AG08396 (cell line): ENCODE measurements around the gene GDF11.

ENCODE experiments used
- DNase-seq: peaks from one replicate; pipeline ENCODE4 v3.0.0; 2012; ENCODE audit warnings: low spot score, mixed read lengths

GDF11 gene

DNA sequence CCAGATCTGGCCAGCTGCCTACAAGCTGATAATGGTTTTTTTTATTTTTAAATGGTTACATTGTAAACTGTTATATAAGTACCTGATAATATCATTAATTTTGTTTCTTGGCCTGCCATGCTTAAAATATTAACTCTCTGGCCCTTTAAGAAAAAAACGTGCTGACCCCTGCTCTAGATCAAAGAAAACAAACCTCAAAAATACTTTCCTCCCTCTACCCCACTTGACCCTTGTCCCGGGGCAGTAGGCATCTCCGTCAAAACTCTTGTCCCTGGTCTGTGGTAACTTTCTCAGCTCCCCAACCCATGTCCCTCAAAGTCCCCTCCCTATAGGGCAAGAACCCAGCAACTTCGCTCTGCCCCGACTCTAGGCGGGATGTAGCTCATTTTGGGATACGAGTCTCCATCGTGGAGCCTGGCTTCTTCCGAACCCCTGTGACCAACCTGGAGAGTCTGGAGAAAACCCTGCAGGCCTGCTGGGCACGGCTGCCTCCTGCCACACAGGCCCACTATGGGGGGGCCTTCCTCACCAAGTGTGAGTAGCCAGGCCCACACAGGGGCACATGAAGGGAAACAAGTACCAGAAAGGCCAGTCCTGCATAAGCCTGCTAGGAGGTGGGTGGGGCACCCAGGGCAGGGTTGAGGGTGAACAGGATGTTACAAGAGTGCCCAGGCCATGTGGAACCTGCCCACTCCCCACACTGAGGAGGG is 19.3 kb upstream of the GDF11 start:
- no peak for DNase-seq

DNA sequence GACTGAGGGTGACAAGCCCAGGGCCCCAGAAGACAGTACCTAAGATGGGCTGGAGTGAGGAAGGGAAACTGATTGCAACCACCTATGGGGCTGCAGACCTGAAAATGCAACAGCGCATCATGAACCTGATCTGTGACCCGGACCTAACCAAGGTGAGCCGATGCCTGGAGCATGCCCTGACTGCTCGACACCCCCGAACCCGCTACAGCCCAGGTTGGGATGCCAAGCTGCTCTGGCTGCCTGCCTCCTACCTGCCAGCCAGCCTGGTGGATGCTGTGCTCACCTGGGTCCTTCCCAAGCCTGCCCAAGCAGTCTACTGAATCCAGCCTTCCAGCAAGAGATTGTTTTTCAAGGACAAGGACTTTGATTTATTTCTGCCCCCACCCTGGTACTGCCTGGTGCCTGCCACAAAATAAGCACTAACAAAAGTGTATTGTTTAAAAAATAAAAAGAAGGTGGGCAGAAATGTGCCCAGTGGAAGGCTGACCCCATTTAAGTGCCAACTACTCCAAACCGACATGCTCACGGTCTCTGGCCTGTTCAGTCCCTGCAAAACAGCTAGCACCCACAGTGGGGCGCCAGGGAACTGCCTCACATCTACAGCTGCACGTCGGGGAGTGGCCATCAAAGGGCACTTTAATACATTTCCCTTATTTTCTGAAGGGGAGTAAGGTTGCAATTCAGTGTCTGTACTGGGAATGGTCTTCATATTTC is 18.5 kb upstream of the GDF11 start:
- DNase-seq = peak; percentile 49

DNA sequence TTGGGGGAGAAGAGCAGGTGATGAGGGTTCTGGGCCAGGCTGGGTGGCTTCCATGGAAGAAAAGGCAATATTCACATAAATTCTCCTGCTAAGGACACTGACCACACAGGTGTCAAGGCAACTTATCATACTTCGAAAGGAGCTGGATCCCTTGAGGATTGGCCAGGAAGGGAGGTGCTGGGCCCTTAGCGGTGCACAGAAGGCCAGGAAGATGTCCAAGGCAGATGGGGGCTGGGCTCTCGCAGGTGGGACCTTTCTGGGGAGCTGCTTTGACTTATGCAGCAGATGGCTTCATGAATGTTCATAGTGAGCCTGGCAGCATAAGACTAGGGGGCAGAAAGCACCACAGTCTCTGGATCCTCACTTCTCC is 18.0 kb upstream of the GDF11 start:
- no peak for DNase-seq

DNA sequence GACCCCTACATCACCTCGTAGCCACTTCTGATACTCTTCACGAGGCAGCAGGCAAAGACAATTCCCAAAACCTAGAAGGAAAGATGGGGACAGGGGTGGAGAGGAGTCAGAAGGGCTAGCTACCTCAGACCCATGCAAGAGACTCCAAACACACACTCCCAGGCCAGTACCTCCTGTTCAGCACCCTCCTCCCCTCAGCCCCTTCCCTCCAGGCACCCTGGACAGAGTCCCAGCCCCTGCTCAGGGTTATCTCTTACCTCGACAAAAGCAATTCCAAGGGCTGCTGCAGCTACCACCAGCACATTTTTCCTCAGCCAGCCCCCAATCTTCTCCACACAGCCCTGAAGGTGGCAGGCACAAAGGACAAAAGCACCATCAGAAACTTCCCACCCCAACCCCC is 17.4 kb upstream of the GDF11 start:
- DNase-seq = no peak

DNA sequence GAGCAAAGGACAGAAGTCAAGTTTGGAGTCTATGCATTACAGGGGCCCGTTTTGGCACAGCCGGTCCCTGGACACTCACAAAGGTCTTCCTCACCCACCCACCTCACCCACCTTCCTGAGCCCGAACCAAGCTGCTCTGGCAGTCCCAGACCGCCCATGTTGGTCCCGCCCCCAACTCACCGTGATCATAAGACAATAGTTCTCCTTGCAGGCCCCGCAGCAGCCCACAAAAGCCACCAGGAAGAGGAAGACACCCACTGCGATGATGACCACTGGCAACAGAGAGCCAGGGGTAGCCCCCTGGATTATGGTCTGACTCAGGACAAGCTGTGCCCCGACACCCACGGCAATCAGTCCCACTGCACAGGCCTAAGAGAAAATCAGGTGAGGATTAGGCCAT is 16.0 kb upstream of the GDF11 start:
- no peak for DNase-seq

DNA sequence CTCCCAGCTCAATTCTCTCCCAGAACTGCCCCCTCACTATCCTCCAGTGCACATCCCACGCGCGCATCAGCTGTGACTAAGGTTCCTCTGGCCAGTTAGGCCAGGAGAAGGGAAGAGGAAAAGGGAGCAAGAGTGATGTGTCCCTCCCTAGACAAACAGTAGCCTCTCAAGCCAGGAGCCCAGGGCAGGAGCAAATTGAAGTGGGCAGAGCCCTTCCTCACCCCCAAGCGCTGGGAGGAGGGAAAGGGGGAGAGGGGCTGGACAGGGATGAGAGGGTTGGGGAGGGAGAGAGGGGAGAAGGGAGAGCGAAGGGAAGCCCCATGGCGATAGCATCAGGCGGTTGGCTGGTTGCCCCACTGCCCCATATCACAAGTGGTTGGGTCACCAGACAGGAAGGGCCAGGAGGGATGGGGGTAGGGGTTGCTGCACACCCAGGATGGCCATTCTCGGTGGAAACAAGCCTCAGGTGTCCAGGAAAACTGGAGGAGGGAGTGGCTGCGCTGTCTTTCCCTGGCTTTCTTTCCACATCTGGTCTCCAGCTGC is 15.2 kb upstream of the GDF11 start:
- no peak for DNase-seq

DNA sequence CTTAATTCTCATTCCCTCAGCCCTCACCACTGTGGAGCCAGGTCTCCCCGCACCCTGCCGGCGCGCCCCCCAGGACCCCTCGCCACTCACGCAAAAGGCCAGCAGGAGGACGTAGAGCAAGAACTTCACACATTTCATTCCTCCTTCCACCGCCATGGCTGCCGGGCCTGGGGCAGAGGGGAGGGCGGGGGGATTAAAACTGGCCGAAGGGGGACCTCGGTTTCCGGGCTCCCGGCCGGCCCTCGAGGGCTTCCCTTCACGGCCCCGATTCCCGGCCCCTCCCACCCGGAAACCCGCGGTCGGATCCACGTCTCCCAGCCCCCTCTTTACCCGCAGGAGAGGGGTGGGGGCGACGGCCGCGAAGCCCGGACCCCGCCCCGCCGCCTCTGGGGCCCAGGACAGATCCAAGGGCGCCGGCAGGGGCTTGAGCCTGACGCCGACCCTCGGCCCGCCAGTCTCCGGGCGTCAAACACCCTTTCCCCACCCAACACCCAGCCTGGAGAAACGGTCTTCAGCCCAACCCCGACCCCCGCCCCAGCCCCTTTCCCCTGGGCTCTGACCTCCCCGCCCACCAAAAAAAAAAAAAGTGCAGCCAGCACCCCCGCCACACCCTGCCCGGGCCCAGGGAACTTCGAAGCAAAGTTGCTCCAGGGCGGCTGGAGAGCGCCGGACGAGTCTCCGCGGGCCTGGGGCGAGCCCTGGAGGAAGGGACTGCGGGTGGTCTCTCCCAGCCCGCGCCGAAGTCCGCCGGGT is 14.6 kb upstream of the GDF11 start:
- DNase-seq = peak; percentile 65

DNA sequence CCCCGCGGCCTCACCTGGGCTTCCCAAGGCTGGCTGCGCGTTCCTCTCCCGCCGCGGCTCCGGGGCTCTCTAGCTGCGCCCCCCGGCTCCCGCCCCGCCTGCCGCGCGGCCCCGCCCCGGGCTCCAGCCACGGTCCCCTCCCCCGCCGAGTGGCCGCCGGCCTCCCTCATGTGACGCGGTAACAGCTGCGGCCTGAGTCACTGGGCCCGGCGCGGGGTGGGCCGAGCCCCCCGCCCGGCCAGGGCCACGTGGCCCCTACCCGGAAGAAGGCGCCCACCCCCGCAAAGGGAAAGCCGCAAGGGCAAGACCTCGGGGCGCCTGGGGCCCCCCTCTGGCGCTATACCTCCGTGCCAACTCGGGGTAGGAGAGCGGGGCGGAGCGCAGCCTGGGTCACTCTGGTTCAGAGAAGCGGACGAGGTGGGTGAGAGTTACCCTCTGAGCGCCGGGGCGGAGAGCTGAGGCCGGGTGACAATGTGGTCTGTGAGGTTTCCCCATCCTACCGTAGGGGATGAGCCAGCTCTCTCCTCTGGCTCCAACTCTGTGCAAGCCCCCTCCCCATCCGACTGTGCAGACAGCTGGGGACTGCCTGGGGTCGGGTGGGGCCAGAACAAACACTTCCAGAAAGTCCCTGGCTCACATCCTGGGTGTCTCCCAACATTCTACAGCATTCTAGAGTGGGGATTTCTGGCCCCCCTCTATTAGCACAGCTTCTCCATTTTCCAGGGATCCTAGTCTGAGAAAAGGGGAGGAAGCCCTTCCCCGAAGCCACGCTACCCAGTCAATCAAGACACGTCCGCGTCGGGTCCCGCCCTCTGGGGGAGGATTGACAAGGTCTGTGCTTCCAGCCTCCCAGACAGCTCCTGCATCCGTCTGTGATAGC is 13.7 kb upstream of the GDF11 start, which contains the start of gene CD63:
CD63 (minus strand) TSS at position 71 of the 880 bp plus-strand sequence. CDS start 668 bp downstream, outside the sequence.
- peak; percentile 97 for DNase-seq

DNA sequence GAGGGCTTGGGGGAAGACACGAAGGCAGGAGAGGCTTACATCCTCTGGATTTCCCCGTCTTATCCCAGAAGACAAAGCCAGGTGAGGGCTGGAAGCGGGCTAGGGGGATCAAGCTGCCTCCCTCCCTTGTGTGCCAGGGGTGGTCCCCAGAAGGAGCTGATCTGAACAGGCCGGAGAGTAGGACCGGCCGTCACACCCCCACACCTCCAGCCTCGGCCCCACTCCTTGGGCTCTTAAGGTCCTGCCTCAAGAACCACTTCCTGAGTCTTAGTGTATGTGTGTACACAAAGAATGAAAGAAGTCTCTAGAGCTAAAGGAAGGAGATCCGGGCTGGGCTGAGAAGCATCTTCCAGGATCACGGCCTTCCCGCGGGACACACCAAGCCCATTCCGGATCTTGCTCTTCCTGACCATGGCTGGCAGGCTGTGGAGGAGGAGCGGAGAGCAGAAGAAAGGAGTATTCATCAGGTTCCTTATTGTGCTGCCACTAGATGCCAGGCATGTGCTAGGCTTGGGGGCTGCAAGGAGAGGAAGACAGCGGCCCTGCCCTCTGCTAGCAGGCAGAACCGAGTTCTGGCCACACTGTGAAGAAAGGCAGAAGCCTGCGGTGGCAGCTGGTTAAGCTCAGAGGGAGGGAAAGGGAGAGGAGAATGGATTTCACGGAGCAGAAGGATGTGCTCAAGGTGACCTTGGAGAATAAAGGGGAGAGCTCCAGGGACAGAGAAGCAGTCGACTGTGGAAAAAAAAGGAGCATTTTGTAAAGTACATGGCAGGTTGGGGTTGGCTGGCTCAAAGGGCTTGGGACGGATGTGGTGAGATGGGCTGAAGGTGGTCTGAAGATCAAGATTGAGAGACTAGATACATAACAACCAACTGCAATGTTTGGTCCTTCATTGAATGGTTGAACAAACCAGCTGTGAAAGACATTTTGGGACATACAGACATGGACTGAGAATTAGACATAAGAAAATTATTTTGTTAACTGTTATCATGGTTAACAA is 12.8 kb upstream of the GDF11 start:
- no peak for DNase-seq

DNA sequence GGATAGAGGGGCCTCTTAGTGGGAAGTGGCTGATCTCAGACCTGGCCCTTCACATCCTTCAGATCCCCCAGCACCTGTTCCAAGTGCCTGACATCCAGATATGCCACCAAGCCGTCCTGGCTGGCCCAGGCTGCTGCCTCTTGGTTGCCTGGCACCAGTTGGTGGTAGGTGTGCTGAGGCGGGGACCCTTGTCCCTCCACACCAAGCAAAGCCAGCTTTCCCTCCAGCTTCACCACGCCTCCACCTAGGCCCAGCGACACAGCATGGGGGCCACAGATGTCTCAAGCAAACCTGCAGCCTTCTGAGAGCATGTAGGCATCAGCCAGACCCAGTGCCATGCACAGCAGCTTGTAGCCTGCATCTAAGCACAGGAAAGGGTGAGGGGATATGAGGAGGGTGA is 10.6 kb upstream of the GDF11 start:
- no peak for DNase-seq

DNA sequence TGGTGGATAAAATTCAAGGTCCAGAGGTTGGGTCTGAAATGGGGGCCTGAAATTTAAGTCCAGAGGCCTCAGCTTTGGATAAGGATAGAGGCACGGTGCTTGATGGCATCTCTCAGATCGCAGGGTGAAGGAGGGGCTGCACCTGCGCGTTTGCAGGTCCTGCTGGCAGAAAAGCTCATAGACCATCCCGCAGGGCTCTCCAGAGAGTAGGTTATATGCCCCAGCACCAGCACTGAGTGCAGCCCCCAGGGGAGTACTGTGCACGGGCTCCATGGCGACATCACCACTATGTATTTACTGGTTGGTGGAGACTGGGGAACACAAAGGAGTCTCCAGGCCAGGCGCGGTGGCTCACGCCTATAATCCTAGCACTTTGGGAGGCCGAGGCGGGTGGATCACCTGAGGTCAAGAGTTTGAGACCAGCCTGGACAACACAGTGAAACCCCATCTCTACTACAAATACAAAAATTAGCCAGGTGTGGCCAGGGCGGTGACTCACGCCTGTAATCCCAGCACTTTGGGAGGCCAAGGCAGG is 9.8 kb upstream of the GDF11 start:
- DNase-seq = no peak

DNA sequence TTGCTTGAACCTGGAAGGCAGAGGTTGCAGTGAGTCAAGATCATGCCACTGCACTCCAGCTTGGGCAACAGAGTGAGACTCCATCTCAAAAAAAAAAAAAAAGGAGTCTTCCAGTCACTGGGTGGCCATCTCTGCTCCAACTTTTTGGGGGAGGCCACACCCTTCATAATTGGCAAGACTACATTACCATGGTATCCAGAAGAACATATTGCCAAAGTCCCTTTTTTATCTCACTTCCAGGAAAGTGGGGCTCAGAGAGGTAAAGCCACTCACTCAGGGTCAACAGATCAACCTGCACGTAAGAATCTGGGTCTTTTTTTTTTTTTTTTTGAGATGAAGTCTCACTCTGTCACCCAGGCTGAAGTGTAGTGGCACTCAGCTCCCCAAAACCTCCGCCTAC is 9.1 kb upstream of the GDF11 start:
- no peak for DNase-seq

DNA sequence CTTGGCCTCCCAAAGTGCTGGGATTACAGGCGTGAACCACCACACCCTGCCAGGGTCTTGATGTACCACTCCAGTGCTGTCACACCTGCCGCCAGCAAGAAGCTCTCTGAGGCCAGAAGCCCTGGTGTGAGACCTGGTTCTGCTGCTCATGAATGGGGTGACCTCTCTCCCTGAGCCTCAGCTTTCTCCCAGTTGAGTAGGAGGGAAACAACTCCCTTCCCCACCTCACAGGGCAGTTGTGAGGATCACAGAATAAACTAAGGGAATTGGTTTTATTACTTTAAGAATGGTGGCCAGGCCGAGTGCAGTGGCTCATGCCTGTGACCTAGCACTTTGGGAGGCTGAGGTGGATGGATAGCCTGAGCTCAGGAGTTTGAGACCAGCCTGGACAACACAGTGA is 8.3 kb upstream of the GDF11 start:
- no peak for DNase-seq

DNA sequence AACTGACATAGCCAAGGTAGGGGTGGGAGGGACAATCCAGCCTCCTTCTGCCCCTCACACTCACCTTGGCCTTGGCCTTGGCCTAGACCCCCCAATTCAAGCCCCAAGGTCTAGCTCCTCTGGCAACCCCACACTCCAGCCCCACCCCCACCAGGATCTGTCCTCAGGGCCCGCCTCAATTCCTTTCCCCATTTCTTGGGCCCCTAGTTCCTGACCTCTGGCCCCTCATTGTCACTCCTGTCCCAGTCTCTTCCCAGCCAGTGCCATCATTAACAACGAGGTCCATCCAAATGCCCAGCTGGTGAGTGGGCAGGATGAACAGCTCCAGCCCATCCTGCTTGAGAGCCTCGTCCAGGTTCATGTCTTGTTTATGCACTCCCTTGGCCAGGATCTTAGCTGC is 6.8 kb upstream of the GDF11 start:
- no peak for DNase-seq

DNA sequence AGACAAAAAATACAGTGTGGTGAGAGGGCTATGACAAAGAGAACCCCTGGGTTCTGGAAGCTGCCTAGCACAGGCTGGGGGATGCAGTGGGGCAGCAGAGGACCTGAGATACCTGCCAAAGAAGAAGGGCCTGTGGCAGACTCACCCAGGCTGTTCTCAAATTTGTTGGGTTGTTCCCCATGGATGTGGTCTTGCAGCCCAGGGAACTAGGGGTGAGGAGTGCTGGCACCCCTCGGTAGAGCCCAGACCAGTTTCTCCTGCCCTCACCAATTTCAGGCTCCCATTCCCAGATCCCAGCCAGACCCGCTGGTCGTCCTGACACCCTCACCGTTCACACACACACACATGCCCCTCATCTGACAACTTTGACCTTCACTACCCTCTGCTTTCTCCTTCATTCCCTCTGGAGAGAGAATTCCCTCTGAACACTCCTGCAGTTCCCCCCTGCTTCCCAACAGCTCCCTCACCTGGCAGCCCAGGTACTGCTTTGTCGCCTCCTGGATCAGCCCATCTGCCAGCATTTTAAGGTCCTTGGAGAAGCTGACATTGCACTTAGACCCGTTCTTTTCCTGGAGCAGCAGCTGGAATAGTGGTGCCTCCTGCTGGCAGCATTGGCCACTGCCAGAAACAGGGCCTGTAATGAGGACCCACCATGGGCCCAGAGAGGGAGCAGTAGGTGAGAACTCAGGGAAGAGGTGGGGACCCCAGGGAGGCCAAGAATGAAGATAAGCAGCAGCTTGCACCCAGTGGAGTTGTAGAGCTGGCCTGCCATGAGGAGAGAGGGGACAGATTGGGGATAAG is 5.9 kb upstream of the GDF11 start:
- peak; percentile 70 for DNase-seq

DNA sequence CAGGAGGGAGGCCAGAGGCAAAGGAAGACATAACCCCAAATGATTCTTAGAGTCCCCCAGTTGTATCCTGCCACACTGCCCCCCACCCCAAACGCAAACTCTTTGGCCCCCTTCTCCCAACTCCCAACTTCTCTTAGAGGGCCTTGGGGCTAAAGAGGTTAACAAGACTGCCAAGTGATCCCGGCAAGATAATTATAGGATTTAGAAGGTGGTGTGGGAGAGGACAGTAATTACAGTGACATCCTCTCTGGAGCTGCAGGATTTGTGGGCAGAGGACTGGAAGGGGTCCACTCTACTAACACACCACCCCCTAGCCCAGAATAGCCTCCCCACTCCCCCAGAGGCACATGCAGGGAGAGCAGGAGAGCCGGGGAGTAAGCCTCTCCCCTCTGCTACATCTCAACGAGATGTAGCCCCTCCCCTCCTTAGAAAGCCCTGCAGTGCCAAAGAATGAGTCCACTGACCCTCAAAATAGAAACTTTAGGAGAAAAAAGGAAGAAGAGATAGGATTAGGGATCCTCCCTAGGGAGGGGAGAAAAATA is 5.3 kb upstream of the GDF11 start:
- no peak for DNase-seq

DNA sequence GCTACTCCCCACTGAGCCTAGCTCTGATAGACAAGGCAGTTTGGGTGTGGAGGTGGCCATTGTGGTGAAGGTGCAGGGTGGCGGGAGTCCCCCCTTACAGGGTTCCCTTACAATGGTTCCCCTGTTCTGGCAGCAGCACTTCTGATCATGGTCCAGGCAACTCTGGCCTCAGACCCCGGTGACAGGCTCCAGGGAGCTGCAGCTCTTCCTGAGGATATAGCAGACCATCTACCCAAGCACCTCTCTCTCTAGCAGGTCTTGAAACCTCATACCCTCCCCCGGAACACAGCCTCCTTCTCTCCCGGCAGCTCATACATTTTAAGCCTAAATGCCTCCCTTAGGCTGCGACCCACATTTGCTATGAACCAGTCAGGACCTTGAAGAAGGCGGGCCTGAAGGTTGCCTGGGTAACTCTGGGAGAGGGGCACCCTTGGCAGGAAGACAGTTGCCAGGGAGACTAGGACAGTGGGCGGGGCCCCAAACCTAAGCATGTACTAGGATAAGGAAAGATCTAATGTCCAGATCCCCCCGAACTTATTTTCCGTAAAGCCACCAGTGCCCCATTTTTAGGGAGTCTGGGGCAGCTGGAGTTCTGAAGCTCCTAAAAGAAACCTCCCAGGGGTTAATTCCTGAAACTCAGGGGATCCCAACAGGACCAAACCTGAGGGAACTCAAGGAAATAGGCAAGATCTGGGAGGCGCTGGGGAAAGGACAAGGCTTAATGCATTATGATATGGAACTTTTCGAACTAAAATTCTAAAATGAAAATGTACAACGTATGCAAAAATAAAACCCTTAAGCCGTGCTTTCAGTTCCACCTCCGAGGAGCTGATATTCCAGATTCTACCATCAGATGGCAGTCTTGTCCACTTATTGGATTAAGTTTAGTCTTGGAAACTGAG is 4.5 kb upstream of the GDF11 start:
- peak; percentile 78 for DNase-seq

DNA sequence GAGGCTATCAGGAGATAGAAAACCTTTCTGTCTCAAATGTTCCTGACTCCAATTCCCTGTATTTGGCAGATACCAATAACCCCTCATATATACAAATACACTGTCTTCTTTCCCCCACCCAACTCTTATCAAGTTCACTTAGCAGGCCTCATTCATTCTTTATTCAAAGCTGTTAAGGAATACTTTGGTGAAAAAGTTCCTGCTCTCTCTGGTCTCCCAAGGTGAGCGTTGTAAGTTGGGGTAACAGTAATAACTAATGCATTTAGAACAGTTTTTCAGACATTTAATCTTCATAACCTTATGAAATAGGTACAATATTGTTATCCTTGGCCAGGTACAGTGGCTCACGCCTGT is 3.9 kb upstream of the GDF11 start:
- no peak for DNase-seq
